Stimulated activated CD4-positive, alpha-beta T cell treated with anti-CD3 and anti-CD28 coated beads, TNF-alpha, amount 100 ng/mL, for 1 hour (primary cell): ENCODE data around the gene CPB2.

Source experiments
- DNase-seq, 3 donors: peaks; one replicate each; pipeline ENCODE4 v3.0.0-alpha.2; 2020; ENCODE audit warnings: low read depth in 3 of 3, low spot score in 1 of 3

The CPB2 gene

GRCh38 chr13:46100191-46100815 lies 4.5 kb downstream of the CPB2 start:
- DNase-seq = no peak

DNA sequence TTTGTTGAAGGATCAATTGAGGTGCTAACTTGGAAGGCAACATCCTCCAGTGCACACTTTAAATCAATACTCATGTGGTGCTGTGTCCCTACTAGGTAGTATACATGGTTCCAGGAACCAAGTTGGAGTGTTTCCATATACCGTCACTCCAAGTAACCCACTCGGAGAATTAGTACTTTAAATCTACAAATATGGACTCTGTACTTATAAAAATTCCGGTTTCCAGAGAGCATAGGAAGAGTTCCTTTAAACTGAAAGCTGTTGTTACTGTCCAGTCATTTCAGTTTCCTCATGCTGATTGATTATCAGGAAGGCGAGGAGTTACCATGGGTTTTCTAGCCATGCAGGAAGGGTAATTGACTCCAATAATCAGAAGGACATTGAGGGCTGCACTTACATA lies 7.2 kb downstream of the CPB2 start:
- DNase-seq = no peak

- no peak for DNase-seq
Observed at GRCh38 chr13:46097015-46097414, 7.8 kb downstream of the CPB2 start.

DNA sequence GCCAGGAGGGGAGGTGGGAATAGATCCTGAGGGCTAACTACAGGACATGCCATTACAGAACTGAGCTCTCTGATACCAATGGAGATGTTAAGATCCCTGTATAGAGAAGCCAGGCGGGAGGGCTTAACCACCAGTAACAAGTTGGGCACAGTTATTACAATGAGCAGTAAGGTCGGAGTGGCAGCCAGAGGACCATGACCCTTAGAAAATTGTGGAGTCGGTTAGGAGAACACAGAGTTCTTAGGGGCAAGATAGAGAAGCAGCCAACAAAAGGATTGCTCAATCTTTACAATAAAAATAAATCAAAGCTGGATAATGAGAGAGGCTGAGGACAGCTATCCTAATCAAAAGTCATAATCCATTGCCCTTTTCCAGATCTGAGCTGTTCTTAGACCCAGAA lies 10.4 kb downstream of the CPB2 start:
- no peak for DNase-seq

DNA sequence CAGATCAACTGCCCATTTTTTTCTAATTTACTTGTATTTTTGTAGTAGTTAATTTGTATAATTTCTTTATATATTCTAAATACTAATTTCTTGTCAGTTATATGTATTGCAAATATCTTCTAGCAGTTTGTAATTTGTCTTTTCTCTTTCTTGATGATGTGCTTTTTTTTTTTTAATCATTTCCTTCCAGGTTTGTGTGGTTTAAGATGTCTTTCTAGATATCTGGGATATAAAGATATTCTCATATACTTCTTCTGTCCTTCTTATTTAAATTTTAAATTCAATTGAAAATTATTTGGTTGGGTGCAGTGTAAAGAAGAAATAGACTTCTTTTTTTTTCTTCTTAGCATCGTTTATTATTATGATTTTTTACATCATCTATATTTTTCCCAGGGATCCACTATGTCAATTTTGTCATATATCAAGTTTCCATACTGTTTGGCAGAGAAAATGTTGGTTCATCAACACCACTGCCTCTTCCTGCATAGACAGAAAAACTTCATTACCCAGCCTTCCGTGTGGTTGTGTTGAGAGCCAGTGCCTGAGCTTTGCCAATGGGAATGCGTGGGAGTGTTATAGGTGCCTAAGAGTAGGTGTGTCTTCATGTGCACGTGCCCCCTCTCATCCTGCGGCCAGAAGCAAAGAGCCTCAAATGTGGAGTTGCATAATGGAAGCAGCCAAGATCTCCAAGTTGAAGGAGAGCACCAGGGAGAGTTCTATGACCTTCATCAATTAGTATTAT lies 15.8 kb downstream of the CPB2 start:
- no peak for DNase-seq

GRCh38 chr13:46087481-46087880 lies 17.4 kb downstream of the CPB2 start:
- DNase-seq = no peak

- no peak for DNase-seq
Observed at GRCh38 chr13:46086985-46087384, 17.8 kb downstream of the CPB2 start.

DNA sequence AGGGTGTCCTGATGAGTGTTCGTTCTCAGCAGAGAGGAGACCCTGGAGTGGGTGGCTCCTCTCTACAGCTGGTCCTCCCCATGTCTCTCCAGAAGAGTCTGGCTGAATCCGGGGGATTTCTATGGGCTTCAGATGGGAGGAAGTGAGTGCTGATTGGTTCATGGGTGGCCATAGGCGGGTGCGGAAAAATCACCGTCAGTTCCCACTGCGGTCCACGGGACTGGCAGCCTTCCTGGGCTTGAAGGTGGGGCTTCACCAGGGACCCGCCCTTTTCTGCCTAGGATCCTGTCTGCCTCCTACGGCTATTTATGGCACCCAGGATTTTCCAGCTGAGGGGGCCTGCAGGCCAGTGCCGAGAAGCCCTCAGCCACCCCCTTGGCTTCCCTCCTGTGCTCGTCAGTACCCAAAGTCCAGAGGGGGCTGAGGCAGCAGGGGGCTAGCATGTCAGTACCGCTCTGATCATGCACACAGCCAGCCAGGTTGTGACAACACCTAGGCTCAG lies 18.4 kb downstream of the CPB2 start:
- no peak for DNase-seq

GRCh38 chr13:46085737-46086136 lies 19.1 kb downstream of the CPB2 start:
- DNase-seq = no peak

DNA sequence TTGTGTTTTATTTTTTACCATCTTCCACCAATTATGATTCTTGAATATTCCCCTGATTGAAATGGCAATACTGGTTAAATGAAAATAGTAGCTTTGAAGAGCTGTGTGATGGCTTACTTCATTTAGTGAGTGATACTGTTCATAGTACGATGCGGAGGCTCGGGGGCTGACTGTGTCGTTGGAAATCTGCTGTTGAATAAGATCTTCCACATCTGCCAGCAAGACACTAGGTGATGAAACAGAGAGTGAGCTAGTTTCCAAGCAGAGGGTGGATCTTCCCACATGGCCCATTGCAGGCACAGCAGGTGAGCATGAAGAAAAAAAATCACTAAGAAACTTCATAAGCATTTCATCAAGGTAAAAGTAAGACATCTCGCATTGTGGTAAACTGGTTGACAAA lies 22.5 kb downstream of the CPB2 start:
- no peak for DNase-seq

- no peak for DNase-seq
Observed at GRCh38 chr13:46079770-46080169, 25.1 kb downstream of the CPB2 start.

DNA sequence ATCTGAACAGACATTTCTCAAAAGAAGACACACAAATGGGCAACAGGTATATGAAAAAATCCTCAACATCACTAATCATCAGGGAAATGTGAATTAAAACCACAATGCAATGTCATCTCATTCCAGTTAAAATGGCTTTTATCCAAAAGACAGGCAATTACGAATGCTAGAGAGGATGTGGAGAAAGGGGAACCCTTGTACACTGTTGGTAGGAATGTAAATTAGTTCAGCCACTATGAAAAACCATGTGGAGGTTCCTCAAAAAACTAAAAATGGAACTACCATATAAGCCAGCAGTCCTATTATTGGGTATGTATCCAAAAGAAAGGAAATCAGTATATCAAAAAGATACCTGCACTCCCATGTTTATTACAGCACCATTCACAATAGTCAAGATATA lies 27.6 kb downstream of the CPB2 start:
- DNase-seq = no peak

GRCh38 chr13:46076827-46077226 lies 28.0 kb downstream of the CPB2 start:
- no peak for DNase-seq

DNA sequence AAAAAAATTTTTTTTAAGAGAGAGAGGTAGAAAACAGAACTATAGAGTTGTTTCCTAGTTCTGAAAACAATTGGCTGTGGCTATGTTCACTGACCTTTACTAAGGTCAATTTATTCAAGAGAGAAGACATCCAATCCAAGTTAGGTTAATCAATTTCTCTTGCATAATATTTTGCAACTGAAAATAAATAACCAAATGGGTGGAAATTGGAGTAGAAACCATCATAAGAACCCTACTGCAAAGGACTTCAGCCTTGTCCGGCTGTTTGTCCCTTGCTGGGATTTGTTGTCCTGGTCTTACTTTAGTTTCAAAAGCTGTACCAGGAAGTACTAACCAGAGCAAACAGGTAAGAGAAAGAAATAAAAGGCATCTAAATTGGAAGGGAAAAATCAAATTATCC lies 29.0 kb downstream of the CPB2 start:
- DNase-seq = no peak

GRCh38 chr13:46071590-46072249 lies 33.1 kb downstream of the CPB2 start:
- no peak for DNase-seq

- DNase-seq = no peak
Observed at GRCh38 chr13:46063292-46063691, 41.5 kb downstream of the CPB2 start.

DNA sequence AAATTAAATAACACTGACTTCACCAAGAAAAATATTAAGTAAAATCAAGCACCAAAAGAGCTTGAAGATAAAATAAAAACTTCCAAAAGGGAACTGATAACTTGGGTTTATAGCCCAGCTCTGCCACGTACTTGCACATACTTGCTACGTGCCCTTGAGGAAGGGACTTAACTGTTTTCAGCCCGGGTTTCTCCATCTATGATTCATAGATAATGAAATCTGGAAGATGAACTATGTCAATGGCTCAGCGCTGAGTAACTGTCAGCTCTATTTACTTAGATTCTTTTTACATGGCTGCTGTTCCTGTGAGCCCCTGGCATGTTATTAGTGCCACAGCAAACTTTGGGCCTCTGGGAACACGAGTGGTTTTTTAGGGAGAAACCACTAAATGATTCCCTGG lies 42.6 kb downstream of the CPB2 start:
- no peak for DNase-seq

- DNase-seq = no peak
Observed at GRCh38 chr13:46059405-46059804, 45.4 kb downstream of the CPB2 start.

- no peak for DNase-seq
Observed at GRCh38 chr13:46058268-46058667, 46.6 kb downstream of the CPB2 start.

DNA sequence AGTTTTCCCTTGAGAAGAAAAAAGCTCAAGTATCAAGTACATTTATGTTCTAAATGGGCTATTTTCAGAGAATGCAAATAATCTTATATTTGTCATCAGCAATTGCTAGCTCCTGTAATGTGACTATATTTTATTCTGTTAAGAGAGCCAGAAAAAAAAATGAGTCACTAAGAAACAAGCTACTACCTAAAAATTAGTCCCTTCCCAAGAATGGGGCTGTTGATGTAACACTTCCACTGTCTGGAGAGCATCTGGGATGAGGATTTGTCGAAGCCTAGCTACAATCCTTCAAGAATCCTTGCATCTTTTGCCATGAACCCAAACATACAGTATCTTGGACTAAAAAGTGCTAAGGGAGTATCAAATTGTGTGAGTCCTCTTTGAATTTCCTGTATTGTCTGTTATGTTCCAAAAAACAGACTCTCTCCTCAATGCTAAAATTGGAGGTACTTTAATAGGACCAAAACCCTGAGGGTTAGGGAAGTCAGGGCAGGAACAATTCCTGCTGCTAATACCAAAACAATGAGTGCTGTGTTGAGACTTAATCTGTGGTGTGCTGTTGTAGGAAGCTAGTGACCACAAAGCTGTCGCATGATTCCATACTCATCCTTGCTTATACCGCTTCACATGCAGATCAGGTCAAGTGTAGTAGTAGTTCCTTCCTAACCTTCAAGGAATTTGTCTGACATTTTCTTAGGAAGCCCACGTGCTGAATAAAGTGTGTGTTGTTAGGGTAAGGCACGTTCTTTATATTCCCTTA lies 47.4 kb downstream of the CPB2 start:
- DNase-seq = no peak

GRCh38 chr13:46053162-46054012 lies 51.4 kb downstream of the CPB2 start:
- no peak for DNase-seq
